Epidermal melanocyte (primary cell): Measurements from ENCODE around the gene SPEM1.
"Not testable (repeated sequence)": the region's sequence is repeated elsewhere in the genome, so short reads cannot be mapped to it uniquely, and the experiment has no call there.

ENCODE experiments used
- DNase-seq: peaks from one replicate; pipeline ENCODE4 v3.0.0; 2011; ENCODE audit warnings: low spot score; ENCODE audit not compliant: insufficient read length

SPEM1 gene

GRCh38 chr17:7468804-7469389, 48.8 kb downstream of the SPEM1 start:
- no peak for DNase-seq

- not testable (repeated sequence) for DNase-seq
These were observed 49.7 kb downstream of the SPEM1 start for GRCh38 chr17:7469843-7470242.

GRCh38 chr17:7470457-7470973, 50.4 kb downstream of the SPEM1 start:
- not testable (repeated sequence) for DNase-seq
